ENCODE results near the gene MAPK8IP3.

Gene MAPK8IP3

GRCh38 chr16:1808691-1809090 lies 102.7 kb downstream of the MAPK8IP3 start:
- Histone ChIP-seq H3K27me3 (ENCODE audit: control insufficient read depth, insufficient read depth, low read length) (no peaks in the 10 kb centered on the region), H3K4me3 (ENCODE audit: low read depth, low read length) (no peak overlapping the region), H3K4me1 (ENCODE audit: control insufficient read depth, insufficient read depth, low read length) (no peaks in the 10 kb centered on the region), H3K27ac (ENCODE audit: low read depth, low read length) (no peak overlapping the region), H3K9me3 (ENCODE audit: control insufficient read depth, insufficient read depth, low read length) (no peaks in the 10 kb centered on the region; the same call in 1 of the 2 replicates), H3K36me3 (ENCODE audit: control insufficient read depth, insufficient read depth, low read length) (peaks cover 12% of the 10 kb centered on the region), H3K9ac (ENCODE audit: low read depth, low read length) (no peak overlapping the region)

DNA sequence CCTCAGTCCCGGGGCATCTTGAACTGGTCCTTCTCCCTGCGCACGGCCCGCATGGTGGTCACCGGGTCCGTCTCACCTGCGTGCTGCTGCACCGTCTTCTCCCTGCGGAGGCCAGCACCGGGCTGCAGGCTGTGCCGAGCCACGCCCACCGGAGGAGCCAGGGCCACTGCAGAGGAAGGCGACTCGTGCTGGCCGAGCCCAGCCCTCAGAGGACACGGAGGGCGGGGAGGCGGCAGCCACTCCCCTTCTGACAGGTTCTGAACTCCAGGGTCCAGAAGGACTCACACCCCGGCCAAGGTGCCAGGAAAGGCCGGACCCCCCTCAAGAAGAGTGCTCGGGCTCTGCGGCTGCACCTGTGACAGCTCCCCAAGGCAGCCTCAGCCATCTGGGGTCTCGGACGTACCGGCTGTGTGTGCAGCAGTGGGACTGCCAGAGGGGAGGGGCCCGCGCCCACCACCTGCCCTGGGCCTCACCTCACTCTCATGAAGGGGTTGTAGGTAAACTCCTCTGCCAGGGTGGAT lies 103.3 kb downstream of the MAPK8IP3 start:
- Histone ChIP-seq H3K9me3 (ENCODE audit: control insufficient read depth, insufficient read depth, low read length) (no peaks in the 10 kb centered on the region), H3K9ac (ENCODE audit: low read depth, low read length) (no peak overlapping the region), H3K36me3 (ENCODE audit: control insufficient read depth, insufficient read depth, low read length) (peaks cover 12% of the 10 kb centered on the region), H3K4me3 (ENCODE audit: low read depth, low read length) (no peak overlapping the region), H3K4me1 (ENCODE audit: control insufficient read depth, insufficient read depth, low read length) (no peaks in the 10 kb centered on the region), H3K27me3 (ENCODE audit: control insufficient read depth, insufficient read depth, low read length) (no peaks in the 10 kb centered on the region), H3K27ac (ENCODE audit: low read depth, low read length) (no peak overlapping the region)

DNA sequence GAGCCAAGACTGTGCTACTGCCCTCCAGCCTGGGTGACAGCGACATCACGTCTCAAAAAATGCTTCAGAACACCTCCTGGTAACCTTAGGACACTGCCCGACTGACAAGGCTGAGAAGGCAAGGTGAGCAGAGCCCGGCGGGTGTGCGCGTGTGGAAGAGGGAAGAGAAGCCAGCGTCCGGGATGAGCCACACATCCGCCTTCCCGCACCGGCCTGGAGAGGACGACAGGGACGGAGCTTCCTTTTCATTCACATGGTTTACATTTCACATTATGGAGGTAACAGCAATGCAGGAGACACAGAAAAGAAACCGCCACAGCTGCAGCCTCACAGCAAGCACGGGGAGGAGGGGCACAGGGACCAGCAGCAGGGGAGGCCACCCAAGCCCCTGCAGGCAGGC lies 104.1 kb downstream of the MAPK8IP3 start:
- H3K36me3 ChIP-seq (ENCODE audit: control insufficient read depth, insufficient read depth, low read length): peaks cover 13% of the 10 kb centered on the region
- H3K27me3 ChIP-seq (ENCODE audit: control insufficient read depth, insufficient read depth, low read length): no peaks in the 10 kb centered on the region

DNA sequence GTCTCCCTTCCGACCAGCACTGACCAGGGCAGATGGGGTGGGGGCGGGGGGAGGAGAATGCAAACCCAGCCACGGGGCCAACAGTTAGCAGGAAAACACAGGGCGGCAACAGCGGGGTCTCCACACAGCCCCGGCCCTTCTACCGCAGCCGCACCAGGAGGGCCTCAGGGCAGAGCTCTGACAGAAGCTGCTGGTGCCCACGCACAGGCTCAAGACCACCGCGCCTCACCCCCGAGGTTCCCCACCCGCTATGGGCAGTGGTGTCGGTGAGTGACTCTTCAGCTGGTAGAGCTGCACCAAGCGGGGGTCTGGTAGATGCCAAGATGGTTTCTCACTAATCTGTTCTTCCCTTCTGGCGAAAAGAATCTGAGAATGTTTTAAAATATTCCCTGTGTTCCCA lies 104.5 kb downstream of the MAPK8IP3 start:
- no peaks in the 10 kb centered on the region for H3K4me1 ChIP-seq (ENCODE audit: control insufficient read depth, insufficient read depth, low read length)
- no peak overlapping the region for H3K9ac ChIP-seq (ENCODE audit: low read depth, low read length)
- peaks cover 17% of the 10 kb centered on the region for H3K36me3 ChIP-seq (ENCODE audit: control insufficient read depth, insufficient read depth, low read length)
- H3K9me3 ChIP-seq (ENCODE audit: control insufficient read depth, insufficient read depth, low read length): no peaks in the 10 kb centered on the region
- no peak overlapping the region for H3K27ac ChIP-seq (ENCODE audit: low read depth, low read length)
- no peak overlapping the region for H3K4me3 ChIP-seq (ENCODE audit: low read depth, low read length)
- H3K27me3 ChIP-seq (ENCODE audit: control insufficient read depth, insufficient read depth, low read length): no peaks in the 10 kb centered on the region

More for the DNA sequence above, 104.1 kb downstream of the MAPK8IP3 start:
- Histone ChIP-seq H3K4me3 (ENCODE audit: low read depth, low read length) (no peak overlapping the region), H3K9ac (ENCODE audit: low read depth, low read length) (no peak overlapping the region), H3K27ac (ENCODE audit: low read depth, low read length) (no peak overlapping the region), H3K4me1 (ENCODE audit: control insufficient read depth, insufficient read depth, low read length) (no peaks in the 10 kb centered on the region), H3K9me3 (ENCODE audit: control insufficient read depth, insufficient read depth, low read length) (no peaks in the 10 kb centered on the region)

GRCh38 chr16:1812732-1813163 lies 106.8 kb downstream of the MAPK8IP3 start:
- no peak overlapping the region for H3K27ac ChIP-seq (ENCODE audit: low read depth, low read length)
- no peak overlapping the region for H3K4me3 ChIP-seq (ENCODE audit: low read depth, low read length)
- no peaks in the 10 kb centered on the region for H3K9me3 ChIP-seq (ENCODE audit: control insufficient read depth, insufficient read depth, low read length)
- no peak overlapping the region for H3K9ac ChIP-seq (ENCODE audit: low read depth, low read length)
- H3K4me1 ChIP-seq (ENCODE audit: control insufficient read depth, insufficient read depth, low read length): no peaks in the 10 kb centered on the region
- H3K27me3 ChIP-seq (ENCODE audit: control insufficient read depth, insufficient read depth, low read length): no peaks in the 10 kb centered on the region
- H3K36me3 ChIP-seq (ENCODE audit: control insufficient read depth, insufficient read depth, low read length): peaks cover 25% of the 10 kb centered on the region

- Histone ChIP-seq H3K4me1 (ENCODE audit: control insufficient read depth, insufficient read depth, low read length) (no peaks in the 10 kb centered on the region), H3K27ac (ENCODE audit: low read depth, low read length) (no peak overlapping the region), H3K36me3 (ENCODE audit: control insufficient read depth, insufficient read depth, low read length) (peaks cover 17% of the 10 kb centered on the region; the same call in 1 of the 2 replicates), H3K9me3 (ENCODE audit: control insufficient read depth, insufficient read depth, low read length) (no peaks in the 10 kb centered on the region), H3K9ac (ENCODE audit: low read depth, low read length) (no peak overlapping the region), H3K4me3 (ENCODE audit: low read depth, low read length) (no peak overlapping the region), H3K27me3 (ENCODE audit: control insufficient read depth, insufficient read depth, low read length) (no peaks in the 10 kb centered on the region)
Measured at GRCh38 chr16:1815461-1815860, 109.5 kb downstream of the MAPK8IP3 start.

DNA sequence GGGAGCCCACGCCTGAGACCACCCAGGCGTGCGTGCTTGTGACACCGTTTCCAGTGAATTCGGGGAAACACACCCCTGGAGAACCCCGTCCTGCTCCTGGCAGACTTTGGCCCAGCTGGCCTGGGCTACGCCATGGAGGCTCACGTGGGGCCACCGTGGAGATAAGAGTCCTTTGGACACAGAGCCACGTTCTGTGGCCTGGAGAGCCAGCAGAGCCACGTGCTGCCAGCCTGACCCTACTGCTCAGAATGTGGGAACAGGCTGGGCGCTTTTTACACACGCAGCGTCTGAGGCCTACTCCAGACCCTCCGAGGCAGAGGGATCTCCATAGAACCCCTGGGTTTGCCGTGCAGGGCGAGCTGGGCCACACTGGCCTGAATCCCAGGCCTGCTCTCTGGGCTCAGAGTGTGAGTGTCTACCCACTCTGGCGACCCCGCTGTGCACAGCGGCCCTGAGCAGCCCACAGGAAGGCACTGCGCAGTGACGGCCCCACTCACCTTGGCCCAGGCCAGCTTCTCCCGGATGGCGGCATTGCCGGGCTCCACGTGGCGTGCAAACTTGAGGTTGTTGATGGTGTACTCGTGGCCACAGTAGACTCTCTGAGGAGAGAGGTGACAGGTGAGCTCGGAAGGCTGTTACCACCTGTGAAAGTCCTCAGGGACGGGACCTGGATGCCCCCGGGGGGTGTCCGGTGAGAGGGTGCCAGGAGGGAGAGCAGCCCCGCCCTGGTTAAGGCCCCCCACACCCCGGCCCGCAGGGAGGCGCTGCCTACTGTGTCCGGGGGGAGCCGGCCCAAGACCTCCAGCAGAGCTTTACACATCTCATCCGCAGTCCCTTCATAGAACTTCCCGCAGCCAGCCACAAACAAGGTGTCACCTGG lies 110.6 kb downstream of the MAPK8IP3 start:
- H3K4me3 ChIP-seq (ENCODE audit: low read depth, low read length): no peak overlapping the region
- no peak overlapping the region for H3K9ac ChIP-seq (ENCODE audit: low read depth, low read length)
- H3K36me3 ChIP-seq (ENCODE audit: control insufficient read depth, insufficient read depth, low read length): peaks cover 19% of the 10 kb centered on the region
- no peaks in the 10 kb centered on the region for H3K9me3 ChIP-seq (ENCODE audit: control insufficient read depth, insufficient read depth, low read length)
- H3K27me3 ChIP-seq (ENCODE audit: control insufficient read depth, insufficient read depth, low read length): no peaks in the 10 kb centered on the region
- H3K27ac ChIP-seq (ENCODE audit: low read depth, low read length): no peak overlapping the region
- H3K4me1 ChIP-seq (ENCODE audit: control insufficient read depth, insufficient read depth, low read length): no peaks in the 10 kb centered on the region

GRCh38 chr16:1817276-1817589 lies 111.2 kb downstream of the MAPK8IP3 start:
- no peaks in the 10 kb centered on the region for H3K4me1 ChIP-seq (ENCODE audit: control insufficient read depth, insufficient read depth, low read length)
- H3K4me3 ChIP-seq (ENCODE audit: low read depth, low read length): no peak overlapping the region
- no peak overlapping the region for H3K27ac ChIP-seq (ENCODE audit: low read depth, low read length)
- H3K27me3 ChIP-seq (ENCODE audit: control insufficient read depth, insufficient read depth, low read length): no peaks in the 10 kb centered on the region
- H3K36me3 ChIP-seq (ENCODE audit: control insufficient read depth, insufficient read depth, low read length): peaks cover 24% of the 10 kb centered on the region
- no peak overlapping the region for H3K9ac ChIP-seq (ENCODE audit: low read depth, low read length)
- H3K9me3 ChIP-seq (ENCODE audit: control insufficient read depth, insufficient read depth, low read length): no peaks in the 10 kb centered on the region

DNA sequence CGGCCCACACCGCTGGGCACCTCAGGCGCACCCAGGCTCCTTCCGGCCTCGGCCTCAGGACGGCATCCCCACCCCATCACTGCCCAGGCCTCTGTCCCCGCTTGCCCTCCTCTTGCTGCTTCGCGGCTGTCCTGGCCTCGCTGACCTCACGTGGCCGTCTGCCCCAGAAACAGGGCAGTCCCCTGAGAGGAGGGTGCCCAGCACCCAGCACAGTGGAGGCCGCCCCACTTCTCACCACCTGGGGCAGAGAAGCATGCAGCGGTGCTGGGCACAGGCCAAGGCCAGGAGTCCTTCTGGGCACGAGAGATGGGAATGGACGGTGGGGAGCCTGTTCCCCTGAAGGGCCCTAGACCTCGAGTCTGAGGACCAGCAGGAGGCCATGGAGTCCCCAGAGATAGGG lies 111.7 kb downstream of the MAPK8IP3 start:
- Histone ChIP-seq H3K27ac (ENCODE audit: low read depth, low read length) (no peak overlapping the region), H3K27me3 (ENCODE audit: control insufficient read depth, insufficient read depth, low read length) (no peaks in the 10 kb centered on the region), H3K4me3 (ENCODE audit: low read depth, low read length) (no peak overlapping the region), H3K36me3 (ENCODE audit: control insufficient read depth, insufficient read depth, low read length) (peaks cover 27% of the 10 kb centered on the region), H3K9me3 (ENCODE audit: control insufficient read depth, insufficient read depth, low read length) (no peaks in the 10 kb centered on the region), H3K9ac (ENCODE audit: low read depth, low read length) (no peak overlapping the region), H3K4me1 (ENCODE audit: control insufficient read depth, insufficient read depth, low read length) (no peaks in the 10 kb centered on the region)

DNA sequence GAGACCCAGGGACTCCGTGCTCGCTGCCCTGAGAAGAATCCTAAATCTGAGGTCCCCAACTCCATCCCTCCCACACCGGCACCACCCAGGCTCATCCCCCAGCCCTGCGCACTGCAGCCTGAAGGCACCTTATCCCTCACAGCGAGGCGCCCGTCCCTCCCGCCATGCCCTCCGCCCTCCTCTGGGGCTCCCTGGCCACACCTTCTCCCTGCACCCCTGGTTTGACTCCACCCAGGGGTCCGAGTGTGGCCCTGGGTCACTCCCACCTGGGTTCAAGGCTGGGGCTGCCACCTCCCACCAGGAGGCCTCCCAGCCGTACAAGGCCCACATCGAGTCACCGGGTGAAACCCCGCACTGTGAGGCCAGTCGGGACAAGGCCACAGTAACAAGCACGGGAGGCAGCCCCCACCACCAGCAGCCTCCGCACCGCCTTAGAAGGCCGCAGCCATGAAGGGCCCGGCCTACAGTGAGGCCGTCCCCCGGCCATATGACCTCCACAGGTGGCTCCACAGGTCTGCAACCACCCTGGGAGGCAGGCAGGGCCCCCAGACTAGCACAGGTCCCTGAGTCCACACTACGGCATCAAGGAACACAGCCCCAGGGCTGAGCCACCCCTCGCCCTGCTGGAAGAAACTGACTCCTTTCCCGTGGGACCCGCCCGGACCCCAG lies 112.3 kb downstream of the MAPK8IP3 start:
- Histone ChIP-seq H3K4me1 (ENCODE audit: control insufficient read depth, insufficient read depth, low read length) (no peaks in the 10 kb centered on the region), H3K9me3 (ENCODE audit: control insufficient read depth, insufficient read depth, low read length) (no peaks in the 10 kb centered on the region), H3K36me3 (ENCODE audit: control insufficient read depth, insufficient read depth, low read length) (peaks cover 29% of the 10 kb centered on the region), H3K9ac (ENCODE audit: low read depth, low read length) (no peak overlapping the region), H3K27me3 (ENCODE audit: control insufficient read depth, insufficient read depth, low read length) (no peaks in the 10 kb centered on the region), H3K27ac (ENCODE audit: low read depth, low read length) (no peak overlapping the region), H3K4me3 (ENCODE audit: low read depth, low read length) (no peak overlapping the region)

GRCh38 chr16:1818873-1819525 lies 113.0 kb downstream of the MAPK8IP3 start:
- Histone ChIP-seq H3K9me3 (ENCODE audit: control insufficient read depth, insufficient read depth, low read length) (no peaks in the 10 kb centered on the region), H3K9ac (ENCODE audit: low read depth, low read length) (no peak overlapping the region), H3K27me3 (ENCODE audit: control insufficient read depth, insufficient read depth, low read length) (no peaks in the 10 kb centered on the region), H3K36me3 (ENCODE audit: control insufficient read depth, insufficient read depth, low read length) (peaks cover 29% of the 10 kb centered on the region), H3K27ac (ENCODE audit: low read depth, low read length) (no peak overlapping the region), H3K4me3 (ENCODE audit: low read depth, low read length) (no peak overlapping the region), H3K4me1 (ENCODE audit: control insufficient read depth, insufficient read depth, low read length) (no peaks in the 10 kb centered on the region)

Data from HUES48 (cell line).